NB4 (cell line): Measurements from ENCODE around the gene FLNB.

ENCODE experiments used
- DNase-seq: peaks from one replicate; pipeline ENCODE4 v3.0.0; 2010; ENCODE audit warnings: low read depth
- H3K4me3 ChIP-seq: one replicate; pipeline ENCODE4 v1.5.1; 2011; ENCODE audit warnings: mild to moderate bottlenecking, low read depth, low read length, moderate library complexity
- CTCF ChIP-seq: IDR thresholded peaks from one replicate; pipeline ENCODE4 v1.5.1; 2012; ENCODE audit warnings: low read depth, low read length
- MAX ChIP-seq: IDR thresholded peaks from 2 replicates; pipeline ENCODE4 v1.6.1; 2011; ENCODE audit warnings: low read depth, low read length
- MYC ChIP-seq: IDR thresholded peaks from 2 replicates; pipeline ENCODE4 v1.6.1; 2011; ENCODE audit warnings: low read depth, low read length
- POLR2A ChIP-seq: IDR thresholded peaks from 2 replicates; pipeline ENCODE4 v1.6.1; 2011; ENCODE audit warnings: mild to moderate bottlenecking; ENCODE audit not compliant: insufficient read length; ENCODE audit errors: extremely low read depth

Gene FLNB

GRCh38 chr3:58115175-58115574, 107.0 kb downstream of the FLNB start:
- H3K4me3 ChIP-seq = no peak overlapping the region
- DNase-seq = no peak
- TF ChIP-seq CTCF (no peak), MYC (no peak), MAX (no peak), POLR2A (no peak)

- DNase-seq = peak; percentile 10
- no peak overlapping the region for H3K4me3 ChIP-seq
- no peak for TF ChIP-seq MYC
- no peak for TF ChIP-seq MAX
- no peak for TF ChIP-seq CTCF
- TF ChIP-seq POLR2A = no peak
Measured at GRCh38 chr3:58116161-58116955, 108.1 kb downstream of the FLNB start.

GRCh38 chr3:58116985-58117384, 108.8 kb downstream of the FLNB start:
- TF ChIP-seq POLR2A (no peak), MYC (no peak), MAX (no peak), CTCF (no peak)
- no peak for DNase-seq
- no peak overlapping the region for H3K4me3 ChIP-seq

- no peak for DNase-seq
- no peak overlapping the region for H3K4me3 ChIP-seq
- TF ChIP-seq MAX (no peak), CTCF (no peak), MYC (no peak), POLR2A (no peak)
Measured at GRCh38 chr3:58117561-58118181, 109.4 kb downstream of the FLNB start.

- H3K4me3 ChIP-seq = no peak overlapping the region
- TF ChIP-seq CTCF (no peak), MYC (no peak), POLR2A (no peak), MAX (no peak)
- DNase-seq = no peak
Measured at GRCh38 chr3:58119186-58119585, 111.0 kb downstream of the FLNB start.
